Gastrocnemius medialis (tissue), 4 donors: ENCODE measurements around the gene AGR2. TPM values are rescaled to one million over a fixed set of nuclear protein-coding genes. Genes with fewer than 3 reads are reported as not detected.

ENCODE experiments used
- ATAC-seq, 2 donors: fragments of 150-250 bp; one replicate each; pipeline ENCODE4 v1.9.1; 2016
- DNase-seq, 2 donors: peaks; one replicate each; pipeline ENCODE4 v3.0.0-alpha.2; 2019
- H3K27ac ChIP-seq, 4 donors: fragments of 200-600 bp; sonication (generic); 1 replicate in 1 of 4; 2 replicates in 3 of 4; pipeline ENCODE4 v1.5.1; 2016 to 2018; ENCODE audit warnings: mild to moderate bottlenecking in 2 of 4, moderate library complexity in 1 of 4
- H3K27me3 ChIP-seq, 3 donors: fragments of 200-600 bp; sonication (generic) in 2 of 3; 1 replicate in 1 of 3; 2 replicates in 2 of 3; pipeline versions ENCODE4 v1.5.1 to v1.6.0; 2016 to 2019; ENCODE audit warnings: mild to moderate bottlenecking in 1 of 3, moderate library complexity in 1 of 3
- H3K36me3 ChIP-seq, 2 donors: fragments of 200-600 bp; sonication (generic) in 1 of 2; one replicate each; pipeline ENCODE4 v1.5.1; 2017 to 2018
- H3K4me1 ChIP-seq, 2 donors: fragments of 200-600 bp; sonication (generic) in 1 of 2; one replicate each; pipeline ENCODE4 v1.5.1; 2016 to 2017; ENCODE audit warnings: mild to moderate bottlenecking in 2 of 2
- H3K4me3 ChIP-seq, 4 donors: fragments of 200-600 bp; sonication (generic) in 3 of 4; 1 replicate in 1 of 4; 2 replicates in 3 of 4; pipeline ENCODE4 v1.5.1; 2016 to 2019; ENCODE audit warnings: mild to moderate bottlenecking in 2 of 4
- H3K9me3 ChIP-seq, 3 donors: fragments of 200-600 bp; sonication (generic) in 2 of 3; 1 replicate in 1 of 3; 2 replicates in 2 of 3; pipeline ENCODE4 v1.5.1; 2016 to 2019
- POLR2A ChIP-seq, 2 donors: fragments of 450-650 bp; IDR thresholded peaks; one replicate each; pipeline ENCODE4 v1.6.1; 2017; ENCODE audit warnings: antibody characterized with exemption in 2 of 2, mild to moderate bottlenecking in 2 of 2, moderate library complexity in 2 of 2
- in situ Hi-C, 4 donors: fragments of 200-750 bp; cut with MboI; loops; one replicate each; pipeline versions ENCODE4 v1.15.0 to v1.8.0; 2017; ENCODE audit warnings: low sequenced_read_pairs in 4 of 4
- intact Hi-C: fragments of 100-400 bp; cut with DNase I; formaldehyde crosslinking; loops from one replicate; pipeline ENCODE4 v1.15.1; 2023; ENCODE audit warnings: low total_unique reads
- total RNA-seq, 4 donors: library from RNA; depleted of rRNA; stranded (reverse); fragments of >200 nt; gene quantifications; one replicate each; pipeline versions ENCODE4 v1.1.0 to v1.2.3, GENCODE V29; 2016
- TF ChIP-seq, protein P1 (sequence below), 5 experiments: fragments of 450-650 bp in 3 of 5; fragments of 200-600 bp in 2 of 5; sonication (generic) in 2 of 5; IDR thresholded peaks in 4 of 5; conservative IDR thresholded peaks in 1 of 5; 1 replicate in 4 of 5; 2 replicates in 1 of 5; pipeline ENCODE4 v1.5.1; 2016 to 2019; ENCODE audit warnings: antibody characterized with exemption in 5 of 5, mild to moderate bottlenecking in 3 of 5, moderate library complexity in 3 of 5

The AGR2 gene
- total RNA-seq, 4 donors from 2014 or later, result 1.4 TPM; not detected in 3

GRCh38 chr7:16758631-16759611, 45.9 kb downstream of the AGR2 start:
- TF ChIP-seq, protein P1, sequence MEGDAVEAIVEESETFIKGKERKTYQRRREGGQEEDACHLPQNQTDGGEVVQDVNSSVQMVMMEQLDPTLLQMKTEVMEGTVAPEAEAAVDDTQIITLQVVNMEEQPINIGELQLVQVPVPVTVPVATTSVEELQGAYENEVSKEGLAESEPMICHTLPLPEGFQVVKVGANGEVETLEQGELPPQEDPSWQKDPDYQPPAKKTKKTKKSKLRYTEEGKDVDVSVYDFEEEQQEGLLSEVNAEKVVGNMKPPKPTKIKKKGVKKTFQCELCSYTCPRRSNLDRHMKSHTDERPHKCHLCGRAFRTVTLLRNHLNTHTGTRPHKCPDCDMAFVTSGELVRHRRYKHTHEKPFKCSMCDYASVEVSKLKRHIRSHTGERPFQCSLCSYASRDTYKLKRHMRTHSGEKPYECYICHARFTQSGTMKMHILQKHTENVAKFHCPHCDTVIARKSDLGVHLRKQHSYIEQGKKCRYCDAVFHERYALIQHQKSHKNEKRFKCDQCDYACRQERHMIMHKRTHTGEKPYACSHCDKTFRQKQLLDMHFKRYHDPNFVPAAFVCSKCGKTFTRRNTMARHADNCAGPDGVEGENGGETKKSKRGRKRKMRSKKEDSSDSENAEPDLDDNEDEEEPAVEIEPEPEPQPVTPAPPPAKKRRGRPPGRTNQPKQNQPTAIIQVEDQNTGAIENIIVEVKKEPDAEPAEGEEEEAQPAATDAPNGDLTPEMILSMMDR (IDR thresholded peaks at IDR 0.05 in 4 of 5, conservative IDR thresholded peaks at IDR 0.05 in 1 of 5), result no peak
- TF ChIP-seq POLR2A (IDR thresholded peaks at IDR 0.05), result no peak
- in situ Hi-C loops, result no loop called here
- no peak for ATAC-seq

DNA sequence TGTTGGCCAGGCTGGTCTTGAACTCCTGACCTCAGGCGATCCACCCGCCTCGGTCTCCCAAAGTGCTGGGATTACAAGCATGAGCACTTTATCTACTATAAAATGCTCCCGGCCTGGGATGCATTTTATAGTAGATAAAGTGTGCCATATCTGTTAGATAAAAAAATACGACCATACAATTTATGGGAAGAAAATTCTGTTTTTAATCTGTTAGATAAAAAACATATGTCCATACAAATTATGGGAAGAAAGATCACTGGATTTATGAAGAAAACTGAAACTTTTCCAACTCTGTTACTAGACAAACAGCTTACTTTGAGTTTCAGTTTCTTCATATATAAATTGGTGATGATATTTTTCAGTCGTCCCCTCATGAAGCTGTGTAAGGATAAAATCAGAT, 46.8 kb downstream of the AGR2 start:
- in situ Hi-C loops, result no loop called here
- no peak overlapping the region for H3K27ac ChIP-seq
- intact Hi-C loops, result no loop called here
- H3K4me3 ChIP-seq, result no peak overlapping the region
- TF ChIP-seq, protein P1 (IDR thresholded peaks at IDR 0.05 in 4 of 5, conservative IDR thresholded peaks at IDR 0.05 in 1 of 5), result no peak
- TF ChIP-seq POLR2A (IDR thresholded peaks at IDR 0.05), result no peak
- H3K27me3 ChIP-seq, result no peaks in the 10 kb centered on the region
- H3K36me3 ChIP-seq, result no peaks in the 10 kb centered on the region
- no peak for DNase-seq
- ATAC-seq, result no peak
- H3K4me1 ChIP-seq, result peaks cover 0 to 9% of the 10 kb centered on the region in 2 donors
- no peaks in the 10 kb centered on the region for H3K9me3 ChIP-seq

More at GRCh38 chr7:16758631-16759611, 45.9 kb downstream of the AGR2 start:
- H3K4me3 ChIP-seq, result no peak overlapping the region
- no peaks in the 10 kb centered on the region for H3K9me3 ChIP-seq
- peaks cover 0 to 4% of the 10 kb centered on the region in 2 donors for H3K4me1 ChIP-seq
- DNase-seq, result no peak
- no peaks in the 10 kb centered on the region for H3K36me3 ChIP-seq
- intact Hi-C loops, result no loop called here
- no peak overlapping the region for H3K27ac ChIP-seq
- no peaks in the 10 kb centered on the region for H3K27me3 ChIP-seq

- TF ChIP-seq, protein P1 (IDR thresholded peaks at IDR 0.05 in 4 of 5, conservative IDR thresholded peaks at IDR 0.05 in 1 of 5), result no peak
- TF ChIP-seq POLR2A (IDR thresholded peaks at IDR 0.05), result no peak
- ATAC-seq, result no peak
- no peak for DNase-seq
- intact Hi-C loops, result no loop called here
- H3K36me3 ChIP-seq, result no peaks in the 10 kb centered on the region
- no peaks in the 10 kb centered on the region for H3K9me3 ChIP-seq
- peak overlapping the region in 3 of 4 donors; percentile 60 to 68 (median 64) for H3K4me3 ChIP-seq
- peak overlapping the region in 3 of 4 donors; percentile 57 to 70 (median 66) for H3K27ac ChIP-seq
- in situ Hi-C loops, result no loop called here
- H3K4me1 ChIP-seq, result peaks cover 0 to 9% of the 10 kb centered on the region in 2 donors
- H3K27me3 ChIP-seq, result no peaks in the 10 kb centered on the region
These were observed 49.4 kb downstream of the AGR2 start for GRCh38 chr7:16755397-16755796.

GRCh38 chr7:16754856-16755317, 49.9 kb downstream of the AGR2 start:
- H3K4me3 ChIP-seq, result peak overlapping the region; percentile 60 to 68 (median 65)
- in situ Hi-C loops, result no loop called here
- peaks cover 0 to 9% of the 10 kb centered on the region in 2 donors for H3K4me1 ChIP-seq
- no peak for DNase-seq
- H3K9me3 ChIP-seq, result no peaks in the 10 kb centered on the region
- no peak for ATAC-seq
- TF ChIP-seq, protein P1 (IDR thresholded peaks at IDR 0.05 in 4 of 5, conservative IDR thresholded peaks at IDR 0.05 in 1 of 5), result no peak
- no peak for TF ChIP-seq POLR2A (IDR thresholded peaks at IDR 0.05)
- H3K36me3 ChIP-seq, result no peaks in the 10 kb centered on the region
- intact Hi-C loops, result no loop called here
- H3K27ac ChIP-seq, result peak overlapping the region in 3 of 4 donors; percentile 57 to 70 (median 66)
- no peaks in the 10 kb centered on the region for H3K27me3 ChIP-seq
